Calu3 (cell line): ENCODE results near the gene LSMEM2. TPM values are rescaled to one million over a fixed set of nuclear protein-coding genes. Genes with fewer than 3 reads are reported as not detected.

Source experiments
- BruUV-seq: library from RNA; stranded (reverse); fragments of 400-500 nt; replicated peaks from 2 replicates; lab custom pipeline; 2021; lab: Mats Ljungman, UMichigan
- CTCF ChIA-PET: fragments of 300-600 bp; sonication (Branson Sonifier 250); formaldehyde crosslinking; loops from one replicate; lab custom pipeline; 2022; ENCODE audit warnings: antibody characterized with exemption; lab: Charles Lee
- DNase-seq: peaks from one replicate; pipeline ENCODE4 v3.0.0; 2022
- H3K27ac Mint-ChIP-seq: one replicate; pipeline ENCODE4 v1.8.0; 2022; ENCODE audit warnings: mixed read lengths; ENCODE audit not compliant: unreplicated experiment
- H3K27me3 Mint-ChIP-seq: one replicate; pipeline ENCODE4 v1.8.0; 2022; ENCODE audit warnings: mixed read lengths; ENCODE audit not compliant: unreplicated experiment
- H3K36me3 Mint-ChIP-seq: one replicate; pipeline ENCODE4 v1.8.0; 2022; ENCODE audit warnings: mild to moderate bottlenecking, moderate library complexity, mixed read lengths; ENCODE audit not compliant: insufficient read depth, unreplicated experiment
- H3K4me1 Mint-ChIP-seq: one replicate; pipeline ENCODE4 v1.8.0; 2022; ENCODE audit warnings: mild to moderate bottlenecking, low read depth, mixed read lengths; ENCODE audit not compliant: unreplicated experiment
- H3K4me3 Mint-ChIP-seq: one replicate; pipeline ENCODE4 v1.8.0; 2022; ENCODE audit warnings: mild to moderate bottlenecking, low read depth, moderate library complexity, mixed read lengths; ENCODE audit not compliant: unreplicated experiment
- H3K9me3 Mint-ChIP-seq: one replicate; pipeline ENCODE4 v1.8.0; 2022; ENCODE audit warnings: low read depth, mixed read lengths; ENCODE audit not compliant: unreplicated experiment
- intact Hi-C: fragments of 100-400 bp; cut with micrococcal nuclease; formaldehyde crosslinking; loops from one replicate; pipeline ENCODE4 v1.10.0; 2022; ENCODE audit not compliant: unreplicated experiment
- total RNA-seq: library from RNA; stranded (reverse); gene quantifications from 2 replicates; pipeline ENCODE4 v1.2.3, GENCODE V29; 2022
- TF ChIP-seq, protein P1 (sequence below): fragments of 200-600 bp; IDR thresholded peaks from one replicate; pipeline ENCODE4 v1.8.0; 2022; ENCODE audit warnings: antibody characterized with exemption; ENCODE audit not compliant: unreplicated experiment

The LSMEM2 gene
- total RNA-seq, 1 experiment from 2014 or later = not detected

DNA sequence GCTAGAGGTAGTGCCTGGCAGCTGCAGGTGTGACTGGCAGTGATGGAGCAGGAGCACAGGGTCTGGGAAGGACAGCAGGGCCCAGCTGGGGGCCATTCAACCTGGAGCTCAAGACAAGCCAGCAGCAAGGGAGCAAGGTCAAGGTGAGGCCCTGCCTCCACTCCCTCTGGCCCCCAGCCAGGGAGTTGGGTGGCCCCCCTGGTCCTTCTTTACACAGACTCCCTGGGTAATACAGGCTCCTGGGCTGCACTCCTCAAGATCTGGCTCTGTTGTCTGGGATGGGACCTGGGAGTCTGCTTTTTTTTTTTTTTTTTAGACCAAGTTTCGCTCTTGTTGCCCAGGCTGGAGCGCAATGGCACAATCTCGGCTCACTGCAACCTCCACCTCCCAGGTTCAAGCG, 28.4 kb upstream of the LSMEM2 start:
- H3K27me3 Mint-ChIP-seq = no peaks in the 10 kb centered on the region
- BruUV-seq = no TSS peak
- no peak overlapping the region for H3K27ac Mint-ChIP-seq
- no peak overlapping the region for H3K4me3 Mint-ChIP-seq
- H3K9me3 Mint-ChIP-seq = no peaks in the 10 kb centered on the region
- TF ChIP-seq, protein P1, sequence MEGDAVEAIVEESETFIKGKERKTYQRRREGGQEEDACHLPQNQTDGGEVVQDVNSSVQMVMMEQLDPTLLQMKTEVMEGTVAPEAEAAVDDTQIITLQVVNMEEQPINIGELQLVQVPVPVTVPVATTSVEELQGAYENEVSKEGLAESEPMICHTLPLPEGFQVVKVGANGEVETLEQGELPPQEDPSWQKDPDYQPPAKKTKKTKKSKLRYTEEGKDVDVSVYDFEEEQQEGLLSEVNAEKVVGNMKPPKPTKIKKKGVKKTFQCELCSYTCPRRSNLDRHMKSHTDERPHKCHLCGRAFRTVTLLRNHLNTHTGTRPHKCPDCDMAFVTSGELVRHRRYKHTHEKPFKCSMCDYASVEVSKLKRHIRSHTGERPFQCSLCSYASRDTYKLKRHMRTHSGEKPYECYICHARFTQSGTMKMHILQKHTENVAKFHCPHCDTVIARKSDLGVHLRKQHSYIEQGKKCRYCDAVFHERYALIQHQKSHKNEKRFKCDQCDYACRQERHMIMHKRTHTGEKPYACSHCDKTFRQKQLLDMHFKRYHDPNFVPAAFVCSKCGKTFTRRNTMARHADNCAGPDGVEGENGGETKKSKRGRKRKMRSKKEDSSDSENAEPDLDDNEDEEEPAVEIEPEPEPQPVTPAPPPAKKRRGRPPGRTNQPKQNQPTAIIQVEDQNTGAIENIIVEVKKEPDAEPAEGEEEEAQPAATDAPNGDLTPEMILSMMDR = no peak
- H3K36me3 Mint-ChIP-seq = peaks cover 37% of the 10 kb centered on the region
- CTCF ChIA-PET = no interaction called here
- intact Hi-C loops = no loop called here
- H3K4me1 Mint-ChIP-seq = peaks cover 17% of the 10 kb centered on the region
- no peak for DNase-seq

DNA sequence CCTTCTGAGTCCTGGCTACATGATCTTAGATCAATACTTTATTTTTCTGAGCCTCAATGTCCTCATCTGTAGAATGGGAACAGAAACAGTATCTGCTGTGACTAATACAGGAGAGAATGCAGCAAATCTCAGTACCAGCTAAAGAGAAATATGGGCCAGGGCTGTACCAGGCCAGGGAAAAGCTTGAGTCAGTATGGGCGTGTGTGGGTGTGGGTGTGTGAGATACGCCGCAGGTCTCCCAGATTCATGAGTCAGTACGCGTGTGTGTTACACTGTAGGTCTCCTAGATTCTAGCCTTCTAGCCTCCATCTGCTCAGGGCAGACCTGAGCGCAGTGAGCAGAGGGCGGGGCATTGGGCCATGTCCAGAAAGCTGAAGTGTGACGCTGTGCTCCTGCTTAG, 27.7 kb upstream of the LSMEM2 start:
- Mint-ChIP-seq H3K4me1 (peaks cover 17% of the 10 kb centered on the region), H3K27ac (peak overlapping the region; percentile 33), H3K27me3 (no peaks in the 10 kb centered on the region), H3K4me3 (no peak overlapping the region), H3K36me3 (peaks cover 32% of the 10 kb centered on the region), H3K9me3 (no peaks in the 10 kb centered on the region)
- DNase-seq = peak; percentile 28
- TF ChIP-seq, protein P1 = no peak
- BruUV-seq = no TSS peak
- CTCF ChIA-PET = interaction anchor here (0.5 kb wide), 1 partner anchor 85 kb away, joined by 6 read pairs; no protein-coding TSS in a partner anchor
- intact Hi-C loops = no loop called here

DNA sequence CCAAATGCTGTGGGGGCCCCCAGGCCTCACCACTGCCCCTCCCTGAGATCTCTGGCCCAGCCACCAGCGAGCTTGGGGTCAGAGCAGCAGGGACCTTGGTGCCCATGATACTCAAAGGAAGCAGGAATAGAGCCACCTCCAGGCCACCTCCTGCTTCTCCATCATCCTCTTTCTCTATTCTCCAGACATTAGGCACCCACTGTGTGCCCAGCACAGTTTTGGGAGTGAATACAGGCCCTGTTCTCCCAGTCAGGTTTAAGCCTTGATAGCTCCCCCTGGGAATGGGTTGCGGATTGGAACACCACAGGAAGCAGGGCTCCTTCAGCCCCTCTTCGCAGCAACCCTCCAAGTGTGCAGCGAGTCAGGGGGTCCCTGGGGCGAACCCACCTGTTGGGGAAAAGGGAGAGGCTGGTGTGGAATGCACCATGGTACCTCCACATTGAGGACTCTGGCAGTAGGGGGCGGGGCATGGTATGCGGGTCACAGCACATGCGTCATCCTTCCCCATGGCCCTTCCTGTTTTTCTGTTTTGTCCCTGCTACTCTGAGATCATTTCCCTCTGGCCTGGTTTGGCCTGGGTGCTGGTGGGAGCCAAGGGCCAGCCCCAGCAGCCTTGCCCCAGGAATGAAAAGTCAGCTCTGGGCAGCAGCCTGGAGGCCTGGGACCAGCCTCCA, 24.2 kb upstream of the LSMEM2 start:
- H3K36me3 Mint-ChIP-seq = peaks cover 52% of the 10 kb centered on the region

DNA sequence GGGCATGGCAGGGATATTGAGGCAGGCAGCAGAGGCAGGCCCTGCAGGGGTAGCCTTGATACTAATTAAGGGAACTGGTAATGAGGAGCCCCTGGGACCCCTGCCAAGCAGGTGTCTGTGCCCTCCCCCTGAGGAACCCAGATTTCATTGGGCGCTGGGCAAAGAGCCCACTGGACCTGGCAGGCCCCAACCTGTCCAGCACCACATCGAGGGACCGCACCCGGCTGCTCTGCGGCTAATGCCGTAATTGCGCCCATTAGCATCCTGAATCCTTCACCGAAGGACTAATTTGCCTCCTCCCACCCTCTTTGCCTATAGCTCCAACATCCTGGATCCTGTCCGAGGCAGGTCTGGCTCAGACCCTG, 23.7 kb upstream of the LSMEM2 start:
- H3K36me3 Mint-ChIP-seq = peaks cover 55% of the 10 kb centered on the region
- CTCF ChIA-PET = no interaction called here
- no peak overlapping the region for H3K27ac Mint-ChIP-seq
- no peak overlapping the region for H3K4me3 Mint-ChIP-seq
- intact Hi-C loops = no loop called here
- no peaks in the 10 kb centered on the region for H3K27me3 Mint-ChIP-seq
- H3K9me3 Mint-ChIP-seq = no peaks in the 10 kb centered on the region
- BruUV-seq = no TSS peak
- no peak for DNase-seq
- TF ChIP-seq, protein P1 = no peak
- H3K4me1 Mint-ChIP-seq = peaks cover 4% of the 10 kb centered on the region

More for the DNA sequence above, 24.2 kb upstream of the LSMEM2 start:
- H3K9me3 Mint-ChIP-seq = no peaks in the 10 kb centered on the region
- no peak overlapping the region for H3K4me3 Mint-ChIP-seq
- no TSS peak for BruUV-seq
- DNase-seq = no peak
- no peak overlapping the region for H3K27ac Mint-ChIP-seq
- TF ChIP-seq, protein P1 = no peak
- H3K4me1 Mint-ChIP-seq = peaks cover 9% of the 10 kb centered on the region
- CTCF ChIA-PET = no interaction called here
- no peaks in the 10 kb centered on the region for H3K27me3 Mint-ChIP-seq
- intact Hi-C loops = no loop called here
